Measurements from ENCODE around the gene MARCHF2. TPM values are rescaled to one million over a fixed set of nuclear protein-coding genes. Genes with fewer than 3 reads are reported as not detected.

MARCHF2 gene
- total RNA-seq, 1 donor from 2014 or later: 44.6 TPM

DNA sequence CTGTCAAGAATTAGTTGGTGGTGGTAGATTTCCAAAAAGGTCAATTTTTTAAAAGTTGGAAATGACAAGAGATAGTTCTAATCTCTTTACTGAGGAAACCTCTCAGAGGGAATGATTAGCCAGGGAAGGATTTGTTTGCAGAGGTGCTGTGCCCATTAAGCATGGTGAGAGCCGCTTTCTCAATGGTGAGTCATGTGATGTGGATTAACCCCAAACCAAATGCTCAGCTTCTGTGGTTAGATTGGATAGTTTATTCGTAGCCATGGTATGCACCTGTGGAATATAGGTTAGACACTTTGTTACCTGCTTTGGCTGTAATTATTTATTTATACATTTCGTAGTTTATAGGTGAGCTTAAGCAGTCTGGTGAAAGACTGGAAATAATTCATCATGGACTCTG lies 38.8 kb downstream of the MARCHF2 start:
- DNase-seq (ENCODE audit: low spot score): no peak
- ATAC-seq: peak; percentile 78

DNA sequence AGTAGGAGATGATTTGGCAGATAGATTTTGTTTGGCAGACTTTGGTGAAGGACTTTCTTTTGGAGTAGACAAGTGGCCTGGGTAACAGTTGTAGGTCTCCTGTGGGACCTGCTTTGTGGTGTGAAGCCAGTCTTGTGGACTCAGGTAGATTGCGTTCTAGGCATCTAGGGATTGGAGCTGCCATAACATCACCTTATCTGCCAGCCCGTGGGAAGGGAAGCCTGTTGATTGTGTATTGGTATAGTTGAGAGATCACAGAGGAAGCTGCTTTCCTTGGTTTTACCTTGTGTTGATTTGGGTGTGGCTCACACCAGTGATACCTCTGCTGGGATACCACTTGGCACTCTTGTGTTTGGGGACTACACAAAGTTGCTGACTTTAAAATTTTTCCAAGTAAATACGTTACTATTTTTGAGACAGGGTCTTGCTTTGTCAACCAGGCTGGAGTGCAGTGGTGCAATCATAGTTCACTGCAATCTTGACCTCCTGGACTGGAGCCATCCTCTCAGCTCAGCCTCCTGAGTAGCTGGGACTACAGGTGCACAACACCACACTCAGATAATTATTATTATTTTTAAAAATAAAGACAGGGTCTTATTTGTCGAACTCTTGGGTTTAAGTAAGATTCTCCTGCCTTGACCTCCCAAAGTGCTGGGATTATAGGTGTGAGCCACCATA lies 39.5 kb downstream of the MARCHF2 start:
- DNase-seq (ENCODE audit: low spot score) (no peak), ATAC-seq (peak; percentile 40)

DNA sequence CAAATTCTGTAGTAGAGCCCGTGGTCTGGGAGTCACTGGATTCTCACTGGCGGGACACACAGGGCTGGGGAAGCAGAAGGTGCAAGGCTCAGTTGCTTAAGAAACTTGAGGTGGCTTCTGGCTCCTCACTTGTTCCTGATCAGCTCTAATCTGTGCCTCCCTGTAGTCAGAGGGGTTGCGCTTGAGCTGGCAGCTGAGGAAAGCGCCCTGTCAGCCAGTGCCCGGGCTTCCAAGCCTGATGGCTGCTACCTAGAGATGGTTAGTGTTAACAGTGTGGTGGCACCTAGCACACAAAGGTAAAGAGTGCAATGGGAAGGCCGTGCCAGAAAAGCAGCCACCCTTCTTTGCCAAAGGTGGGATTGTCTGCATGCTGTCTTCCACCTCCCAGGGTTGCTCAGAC lies 40.5 kb downstream of the MARCHF2 start:
- DNase-seq (ENCODE audit: low spot score) (no peak), ATAC-seq (no peak)

DNA sequence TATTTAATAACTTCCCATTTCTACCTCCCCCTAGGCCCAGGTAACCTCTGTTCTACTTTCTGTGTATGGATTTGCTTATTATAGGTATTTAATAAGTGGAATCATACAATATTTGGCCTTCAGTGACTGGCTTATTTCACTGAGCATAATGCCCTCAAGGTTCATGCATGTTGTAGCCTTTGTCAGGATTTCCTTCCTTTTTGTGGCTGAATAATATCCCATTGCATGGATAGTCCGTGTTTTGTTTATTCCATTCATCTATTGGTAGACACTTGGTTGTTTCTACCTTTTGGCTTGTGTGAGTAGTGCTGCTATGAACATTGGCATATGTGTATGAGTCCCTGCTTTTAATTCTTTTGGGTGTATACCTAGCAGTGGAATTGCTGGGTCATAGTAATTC lies 41.1 kb downstream of the MARCHF2 start:
- no peak for DNase-seq (ENCODE audit: low spot score)
- ATAC-seq: no peak

DNA sequence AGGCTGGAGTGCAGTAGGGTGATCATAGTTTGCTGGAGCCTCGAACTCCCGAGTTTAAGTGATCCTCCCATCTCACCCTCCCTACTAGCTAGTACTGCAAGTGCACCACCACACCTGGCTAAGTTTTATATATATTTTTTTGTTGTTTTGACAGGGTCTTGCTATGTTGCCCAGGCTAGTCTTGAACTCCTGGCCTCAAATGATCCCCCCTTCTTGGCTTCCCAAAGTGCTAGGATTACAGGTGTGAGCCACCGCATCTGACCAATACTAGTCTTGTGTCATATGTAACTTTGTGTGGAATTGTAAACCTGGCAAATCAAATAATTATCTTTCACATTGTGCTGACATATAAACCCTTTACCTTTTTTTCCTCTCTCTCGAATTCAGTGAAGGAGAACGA lies 41.9 kb downstream of the MARCHF2 start:
- ATAC-seq (no peak), DNase-seq (ENCODE audit: low spot score) (no peak)

DNA sequence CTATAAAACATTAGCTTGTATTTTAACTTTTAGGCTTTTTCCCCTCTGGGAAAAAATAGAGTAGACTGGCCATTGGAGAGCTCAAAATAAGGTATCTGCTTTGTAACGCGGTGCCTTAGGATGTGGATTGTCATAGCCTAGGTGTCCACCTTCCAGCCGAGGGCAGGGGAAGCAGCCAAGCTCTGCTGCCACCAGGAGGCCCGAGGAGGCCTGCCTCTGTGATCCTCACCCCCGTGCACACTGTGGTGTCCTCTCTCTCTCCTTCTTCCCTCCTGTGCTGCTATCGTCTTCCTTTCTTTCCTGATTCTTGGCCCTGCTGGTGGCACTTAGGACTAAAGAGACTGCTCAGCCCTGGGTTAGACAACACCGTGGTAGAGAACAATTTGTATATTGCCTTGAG lies 43.0 kb downstream of the MARCHF2 start:
- peak; percentile 22 for ATAC-seq
- DNase-seq (ENCODE audit: low spot score): no peak

DNA sequence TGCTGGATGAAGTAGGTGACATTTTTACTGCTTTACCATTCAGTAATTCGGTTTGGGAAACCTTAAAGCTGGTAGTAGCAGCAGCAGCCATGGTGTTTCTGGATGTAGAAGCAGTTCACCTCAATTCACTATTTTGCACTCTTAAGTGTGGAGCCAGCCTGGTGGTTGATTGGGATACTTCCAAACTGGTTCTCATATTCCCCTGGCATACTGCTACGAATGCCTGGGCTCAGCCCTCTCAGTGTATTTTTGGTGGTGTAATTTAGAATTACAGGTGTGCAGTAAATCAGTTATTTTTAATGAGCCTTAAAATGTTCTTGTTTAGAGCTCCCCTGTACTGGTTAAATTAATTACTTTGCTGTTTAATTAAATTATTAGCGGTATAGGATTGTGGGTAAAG lies 44.1 kb downstream of the MARCHF2 start:
- ATAC-seq: no peak

DNA sequence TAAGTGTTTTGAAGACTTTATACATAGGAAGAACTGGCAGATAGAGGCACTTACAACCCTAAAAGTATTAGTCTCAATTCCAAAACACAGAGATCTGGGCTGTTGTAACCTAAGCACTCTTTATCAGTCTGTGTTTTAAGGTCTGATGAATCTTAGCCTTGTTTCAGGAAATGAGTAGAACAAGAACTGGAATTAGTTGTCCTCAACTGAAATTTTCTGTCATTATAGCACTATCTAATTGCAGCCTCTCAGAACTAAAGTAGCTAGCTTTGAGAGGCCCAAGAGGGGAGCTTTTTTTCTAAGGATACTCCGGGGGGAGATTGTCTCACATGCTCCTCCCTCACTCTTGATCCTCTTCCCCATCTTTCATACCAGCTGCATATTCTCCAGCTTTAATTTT lies 44.7 kb downstream of the MARCHF2 start:
- ATAC-seq (no peak), DNase-seq (ENCODE audit: low spot score) (no peak)

More for the DNA sequence above, 44.1 kb downstream of the MARCHF2 start:
- DNase-seq (ENCODE audit: low spot score): no peak

DNA sequence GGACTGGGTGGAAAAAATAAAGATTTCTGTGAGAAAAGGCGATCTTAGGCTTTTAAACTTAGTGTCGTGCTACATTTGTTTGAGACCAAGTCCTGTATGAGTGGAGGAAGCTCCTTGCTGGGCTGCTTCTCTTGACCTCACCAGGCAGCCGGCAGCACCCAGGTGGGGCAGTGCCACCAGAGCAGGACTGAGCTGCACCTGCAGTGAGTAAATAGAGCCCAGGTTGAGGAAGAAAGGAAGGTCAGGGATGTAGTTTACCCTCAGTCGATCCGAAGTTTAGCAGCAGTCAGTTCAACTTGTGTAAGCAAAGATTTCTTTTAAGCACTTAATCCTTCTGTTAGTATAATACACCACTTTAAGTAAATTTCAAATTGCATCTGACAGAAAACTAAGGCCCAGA lies 45.3 kb downstream of the MARCHF2 start:
- peak; percentile 46 for ATAC-seq
- DNase-seq (ENCODE audit: low spot score): no peak

DNA sequence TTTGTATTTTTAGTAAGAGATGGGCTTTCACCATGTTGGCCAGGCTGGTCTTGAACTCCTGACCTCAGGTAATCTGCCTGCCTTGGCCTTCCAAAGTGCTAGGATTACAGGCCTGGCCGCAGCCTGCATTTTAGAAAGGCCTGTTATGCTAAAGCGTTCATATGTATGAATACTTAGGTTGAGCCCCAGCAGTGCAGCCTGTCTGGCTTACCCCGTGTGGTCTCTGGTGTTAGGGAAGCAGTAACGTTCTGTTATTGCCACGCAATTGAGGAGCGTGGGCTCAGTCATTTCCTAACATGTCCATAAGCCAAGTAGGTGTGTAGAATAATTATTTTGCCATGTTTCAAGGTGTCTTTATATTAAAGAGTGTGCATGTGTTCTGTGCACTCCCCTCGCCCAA lies 46.0 kb downstream of the MARCHF2 start:
- DNase-seq (ENCODE audit: low spot score): no peak
- peak; percentile 16 for ATAC-seq

DNA sequence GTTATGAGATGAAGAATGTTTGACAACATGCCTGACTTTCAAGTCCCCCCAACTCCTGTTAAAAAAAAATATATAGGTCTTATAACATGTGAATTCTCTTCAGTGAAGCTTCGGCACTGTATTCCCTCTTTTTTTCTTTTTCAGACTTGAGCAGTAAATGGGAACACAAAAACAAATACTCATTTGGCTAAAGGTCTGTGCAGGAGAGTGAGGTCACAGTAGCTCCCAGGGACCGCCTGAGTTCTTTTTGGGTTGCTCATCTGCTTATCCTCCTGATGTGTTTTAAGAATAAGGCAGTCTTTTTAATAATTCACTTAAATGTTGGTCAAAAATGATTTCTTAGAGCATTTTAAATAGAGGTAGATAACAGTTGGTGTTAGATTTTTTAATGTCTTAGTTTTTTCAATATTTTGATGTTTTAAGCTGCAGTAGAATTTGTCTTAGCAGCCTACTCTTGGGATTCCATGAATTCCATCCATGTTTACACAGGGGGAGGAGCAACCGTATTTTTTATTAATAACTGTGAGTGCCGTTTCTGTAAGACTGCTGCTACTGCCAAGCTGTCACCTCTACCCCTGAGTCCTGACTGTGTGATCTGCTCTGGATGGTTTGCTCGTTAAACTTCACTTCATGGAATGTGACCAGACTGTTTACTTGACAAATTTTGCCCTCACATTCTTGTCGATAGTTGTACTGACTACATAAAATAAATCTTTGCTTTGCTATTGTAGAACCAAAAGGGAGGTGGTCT lies 46.6 kb downstream of the MARCHF2 start:
- DNase-seq (ENCODE audit: low spot score) (no peak), ATAC-seq (peak; percentile 72)

DNA sequence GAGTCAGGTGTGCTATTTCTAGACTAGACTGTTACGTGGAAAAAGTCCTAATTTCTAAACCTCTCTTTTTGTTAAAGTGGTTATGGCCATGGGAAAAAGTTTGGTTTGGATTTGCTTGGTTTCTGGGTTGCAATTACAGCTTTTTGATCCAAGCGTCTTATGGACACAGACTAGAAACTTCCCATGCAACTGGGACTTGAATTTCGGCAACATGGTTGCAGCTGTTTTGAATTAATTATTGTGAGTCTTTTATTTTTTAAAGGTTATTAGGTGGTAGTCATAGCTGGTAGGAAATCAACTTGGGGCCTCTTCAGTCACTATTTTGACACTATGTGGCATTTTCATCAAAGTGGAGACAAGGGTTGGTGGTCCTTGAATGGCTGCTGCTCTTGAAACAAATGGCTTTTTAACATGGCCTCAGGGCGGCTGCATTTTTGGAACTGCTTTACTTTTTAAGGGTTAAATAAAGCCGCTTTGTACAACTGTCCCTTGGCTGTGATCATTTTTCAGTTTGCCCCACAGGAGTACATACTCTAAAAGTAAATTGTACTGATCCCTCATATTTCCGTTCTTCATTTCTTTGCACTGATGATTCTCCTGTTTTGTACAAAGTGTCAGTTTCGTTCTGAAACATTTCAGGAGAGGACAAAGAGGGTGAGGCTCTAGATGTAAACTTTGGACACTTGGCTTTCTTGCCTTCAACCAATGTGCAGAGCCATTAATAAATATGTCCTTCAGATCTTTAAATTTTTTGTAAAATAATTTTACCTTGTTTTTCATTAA lies 47.6 kb downstream of the MARCHF2 start:
- no peak for DNase-seq (ENCODE audit: low spot score)

DNA sequence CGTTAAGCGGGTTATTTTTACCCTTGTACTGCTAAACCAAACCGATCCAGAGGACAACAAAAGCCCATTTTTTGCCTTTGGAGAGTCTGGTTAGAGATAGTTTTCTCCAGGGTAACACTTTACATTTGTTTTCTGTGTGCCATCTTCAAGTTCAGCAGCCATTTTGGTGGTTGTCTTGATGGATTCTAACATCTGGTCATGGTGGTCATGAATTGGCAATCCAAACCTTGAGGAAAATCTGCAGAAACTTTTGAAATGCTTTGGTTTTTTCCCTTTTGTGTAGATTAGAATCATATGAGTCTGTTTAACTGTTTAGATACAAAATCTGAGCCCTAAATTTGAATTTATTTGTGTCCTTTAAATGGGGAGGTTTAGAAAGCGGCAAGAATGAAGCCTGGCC lies 48.3 kb downstream of the MARCHF2 start:
- ATAC-seq: no peak
- no peak for DNase-seq (ENCODE audit: low spot score)

More for the DNA sequence above, 47.6 kb downstream of the MARCHF2 start:
- ATAC-seq: no peak

DNA sequence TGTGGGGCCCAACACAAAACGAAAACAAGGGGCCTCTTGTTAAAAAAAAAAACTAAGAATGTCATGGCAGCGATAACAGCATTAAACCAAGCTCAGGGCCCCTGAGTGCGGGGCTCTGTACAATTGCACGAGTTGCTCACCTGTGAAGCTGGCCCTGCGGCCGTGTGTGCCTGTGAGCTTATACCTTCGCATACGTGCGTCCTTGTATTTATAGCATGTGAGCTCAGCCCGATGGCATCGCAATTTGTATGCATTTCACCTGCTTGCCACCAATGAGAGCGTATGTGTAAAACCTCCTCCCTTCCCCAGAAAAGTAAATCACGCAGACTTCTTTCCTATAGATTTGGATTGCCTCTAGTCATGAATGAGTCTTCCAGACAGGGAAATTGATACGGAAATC lies 48.8 kb downstream of the MARCHF2 start:
- DNase-seq (ENCODE audit: low spot score): no peak
- ATAC-seq: no peak

DNA sequence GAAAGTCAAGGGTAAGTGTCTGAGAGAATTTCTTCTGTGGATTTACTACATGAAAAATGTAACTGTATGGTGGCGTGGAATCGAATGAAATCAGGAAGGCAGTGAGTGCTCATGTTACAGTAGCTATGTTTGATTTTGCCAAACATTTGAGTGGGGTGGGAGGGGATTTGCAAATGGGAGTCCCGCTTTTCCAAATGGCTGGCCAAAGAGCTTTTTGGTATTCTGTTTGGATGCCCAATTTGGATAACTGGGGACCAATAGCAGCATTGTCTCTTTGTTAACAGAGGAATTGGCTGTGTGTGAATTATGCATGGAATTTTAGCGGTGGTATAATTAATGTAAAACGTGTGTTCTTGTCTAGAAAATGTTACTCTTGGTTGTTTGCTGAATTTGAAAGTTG lies 49.5 kb downstream of the MARCHF2 start:
- ATAC-seq (no peak), DNase-seq (ENCODE audit: low spot score) (no peak)

DNA sequence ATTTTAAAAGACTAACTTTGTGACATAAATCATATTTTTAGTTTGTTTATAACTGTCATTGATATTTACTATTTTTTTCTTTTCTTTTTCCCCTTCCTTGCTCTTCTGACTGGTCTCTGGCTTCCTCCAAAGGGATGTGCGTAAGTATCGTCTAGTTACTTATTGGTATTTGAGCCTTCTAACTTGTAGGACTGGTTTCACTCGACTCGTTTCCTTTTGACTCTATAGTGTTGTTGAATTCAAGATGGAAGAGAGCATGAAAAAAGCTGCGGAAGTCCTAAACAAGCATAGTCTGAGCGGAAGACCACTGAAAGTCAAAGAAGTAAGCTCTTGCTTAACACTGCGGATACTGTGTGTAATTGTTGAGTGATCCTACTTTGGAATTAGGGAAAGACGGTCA lies 50.3 kb downstream of the MARCHF2 start:
- DNase-seq (ENCODE audit: low spot score): no peak
- no peak for ATAC-seq

DNA sequence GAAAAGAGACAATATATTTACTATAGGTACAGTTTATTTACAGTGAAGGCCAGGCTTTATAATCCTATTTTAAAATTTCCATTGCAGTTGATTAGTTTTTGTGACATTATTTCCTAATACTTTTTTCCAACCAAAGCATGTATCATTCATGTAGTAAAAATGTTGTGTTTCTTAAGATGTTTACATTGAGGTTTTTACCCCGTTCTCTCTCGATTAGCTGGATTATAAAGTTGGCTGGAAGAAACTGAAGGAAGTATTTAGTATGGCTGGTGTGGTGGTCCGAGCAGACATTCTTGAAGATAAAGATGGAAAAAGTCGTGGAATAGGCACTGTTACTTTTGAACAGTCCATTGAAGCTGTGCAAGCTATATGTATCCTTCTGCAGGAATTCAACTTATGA lies 52.9 kb downstream of the MARCHF2 start:
- ATAC-seq (no peak), DNase-seq (ENCODE audit: low spot score) (no peak)

DNA sequence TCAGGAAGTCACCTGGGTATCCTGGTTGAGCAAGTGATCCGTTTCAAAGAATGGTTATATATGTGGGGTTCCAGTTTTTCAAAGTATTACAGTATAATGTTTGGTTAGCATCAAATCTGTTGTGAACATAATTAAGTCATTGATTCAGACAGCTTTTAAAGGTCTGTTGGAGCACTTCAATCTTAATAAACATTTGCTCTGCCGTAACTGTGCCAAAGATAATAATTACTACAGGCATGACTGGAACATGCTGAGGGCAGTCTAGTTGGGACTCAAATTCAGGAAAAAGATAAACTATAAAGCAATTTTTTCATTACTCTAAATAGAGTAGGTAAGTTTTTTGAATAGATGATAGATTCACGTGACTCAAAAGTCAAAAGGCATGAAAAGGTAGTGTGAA lies 55.0 kb downstream of the MARCHF2 start:
- DNase-seq (ENCODE audit: low spot score) (no peak), ATAC-seq (peak; percentile 65)

DNA sequence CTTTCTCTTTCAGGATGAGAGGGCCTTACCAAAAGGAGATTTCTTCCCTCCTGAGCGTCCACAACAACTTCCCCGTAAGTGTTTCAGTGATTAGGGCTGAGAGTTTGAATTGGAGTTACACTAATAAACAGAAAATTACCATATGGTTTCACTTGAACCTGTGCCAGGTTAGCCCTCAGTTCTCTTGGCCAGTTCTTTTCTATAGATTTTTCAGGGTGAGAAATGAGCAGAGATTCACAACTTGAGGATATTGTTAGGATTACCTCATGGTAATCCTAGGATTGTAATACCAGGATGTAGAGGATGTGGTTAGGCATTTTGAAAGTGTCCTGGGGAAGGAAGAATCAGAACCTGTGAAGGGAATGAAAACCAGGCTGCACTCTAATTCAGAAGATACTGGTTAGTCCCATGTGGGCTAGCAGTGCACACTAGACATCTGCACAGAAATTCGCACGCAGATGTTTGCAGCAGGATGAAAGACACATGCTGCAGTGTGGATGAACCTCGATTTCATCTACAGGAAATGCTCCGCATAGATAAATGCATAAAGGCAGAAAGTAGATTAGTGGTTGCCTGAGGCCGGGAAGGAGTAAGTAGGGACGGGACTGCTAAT lies 55.8 kb downstream of the MARCHF2 start:
- no peak for ATAC-seq
- no peak for DNase-seq (ENCODE audit: low spot score)

DNA sequence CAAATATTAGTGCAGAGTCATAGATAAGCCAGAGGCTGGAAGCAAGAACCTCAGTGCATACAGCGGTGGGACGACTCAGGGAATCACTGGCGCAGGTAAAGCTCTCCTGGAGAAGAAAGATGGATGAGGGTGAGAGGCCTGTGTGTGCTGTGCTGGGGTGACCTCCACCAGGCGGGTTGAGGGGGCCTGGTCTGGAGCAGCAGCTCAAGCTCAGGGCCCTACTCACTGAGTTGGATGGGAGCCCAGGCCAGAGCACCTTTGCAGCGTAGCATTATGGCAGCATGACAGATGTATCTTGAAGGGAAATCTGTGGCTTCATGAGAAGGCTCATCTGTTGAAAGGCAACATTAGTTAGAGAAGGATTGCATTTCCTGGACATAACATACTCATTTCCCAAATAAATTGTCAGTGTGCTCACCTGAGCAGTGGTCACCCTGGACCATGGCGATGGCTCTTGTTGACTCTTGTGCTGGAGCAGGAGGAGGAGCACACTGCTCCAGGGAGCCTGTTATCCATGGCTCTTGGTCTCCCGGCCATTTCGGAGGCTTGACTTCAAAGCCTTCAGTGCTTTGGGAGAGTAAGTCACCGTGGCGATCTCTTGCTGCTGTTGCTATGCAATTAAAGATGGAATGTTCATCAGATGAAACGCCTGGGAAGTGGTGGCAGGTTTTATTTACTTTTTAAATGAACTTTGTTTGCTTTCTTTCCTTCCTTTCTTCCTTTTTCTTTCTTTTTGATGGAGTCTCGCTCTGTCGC lies 56.7 kb downstream of the MARCHF2 start:
- peak; percentile 46 for ATAC-seq
- DNase-seq (ENCODE audit: low spot score): no peak

Data from left lobe of liver (tissue), 2 donors.